SK-N-SH (cell line): ENCODE measurements around the gene MAD1L1.

Source experiments
- CTCF ChIP-seq: fragments of 200-600 bp; sonication (generic); IDR thresholded peaks from 2 replicates; pipeline ENCODE4 v1.6.1; 2017; ENCODE audit warnings: antibody characterized with exemption, mild to moderate bottlenecking, moderate library complexity
- EP300 ChIP-seq, 2 experiments: IDR thresholded peaks; 2 replicates each; pipeline versions ENCODE4 v1.4.0 to v1.6.1; 2012; ENCODE audit warnings: borderline replicate concordance in 1 of 2, low read depth in 1 of 2, low read length in 1 of 2
- GABPA ChIP-seq: IDR thresholded peaks from 2 replicates; pipeline ENCODE4 v1.4.0; 2012; ENCODE audit warnings: low read depth, mild to moderate bottlenecking
- PBX3 ChIP-seq: IDR thresholded peaks from 2 replicates; pipeline ENCODE4; 2012
- RAD21 ChIP-seq: IDR thresholded peaks from 2 replicates; pipeline ENCODE4 v1.6.1; 2012; ENCODE audit warnings: mild to moderate bottlenecking, low read length
- REST ChIP-seq: IDR thresholded peaks from 2 replicates; pipeline ENCODE4 v1.6.1; 2012; ENCODE audit warnings: mild to moderate bottlenecking, low read depth, low read length, moderate library complexity
- RFX5 ChIP-seq: IDR thresholded peaks from 2 replicates; pipeline ENCODE4 v1.6.1; 2012; ENCODE audit warnings: mild to moderate bottlenecking, improper control_type of control experiment, low read length
- SIN3A ChIP-seq: IDR thresholded peaks from 2 replicates; pipeline ENCODE4 v1.6.1; 2012; ENCODE audit warnings: low read depth, mild to moderate bottlenecking, low read length, moderate library complexity, borderline replicate concordance

GRCh38 chr7:1855725-1856160 is 377.0 kb downstream of the MAD1L1 start:
- TF ChIP-seq CTCF: no peak
- no peak for TF ChIP-seq REST
- TF ChIP-seq RFX5: no peak
- TF ChIP-seq EP300 (IDR thresholded peaks at IDR 0.05; ENCODE audit: borderline replicate concordance in 1 of 2, low read depth in 1 of 2, low read length in 1 of 2): no peak
- TF ChIP-seq GABPA: no peak
- no peak for TF ChIP-seq SIN3A
- TF ChIP-seq RAD21: no peak
- no peak for TF ChIP-seq PBX3
